ENCODE measurements around the gene ASIC3.

Gene ASIC3

GRCh38 chr7:151077705-151078232 lies 29.4 kb downstream of the ASIC3 start:
- no peak overlapping the region for H3K27ac ChIP-seq
- TF ChIP-seq CTCF (conservative IDR thresholded peaks at IDR 0.05) (no peak), ZFX (IDR thresholded peaks at IDR 0.05) (no peak)

GRCh38 chr7:151078233-151079040 lies 30.1 kb downstream of the ASIC3 start:
- H3K27ac ChIP-seq, result no peak overlapping the region
- TF ChIP-seq ZFX (IDR thresholded peaks at IDR 0.05) (no peak), CTCF (conservative IDR thresholded peaks at IDR 0.05) (no peak)

GRCh38 chr7:151079199-151079910 lies 31.0 kb downstream of the ASIC3 start:
- H3K27ac ChIP-seq, result peak overlapping the region; percentile 98
- TF ChIP-seq CTCF (conservative IDR thresholded peaks at IDR 0.05), result no peak
- TF ChIP-seq ZFX (IDR thresholded peaks at IDR 0.05), result no peak

- TF ChIP-seq CTCF (conservative IDR thresholded peaks at IDR 0.05), result no peak
- TF ChIP-seq ZFX (IDR thresholded peaks at IDR 0.05), result no peak; the same call in 1 of the 2 replicates
- peak overlapping the region; percentile 98 for H3K27ac ChIP-seq
Observed at GRCh38 chr7:151080067-151080521, 31.8 kb downstream of the ASIC3 start.

GRCh38 chr7:151080522-151081169 lies 32.3 kb downstream of the ASIC3 start, which contains the start of gene FASTK:
Gene FASTK (minus strand): TSS chr7:151080809. CDS start chr7:151080766, 43 bp downstream.
- peak within 1 kb of the TSS; percentile 98 for H3K27ac ChIP-seq
- peak; percentile 92; the same call in 1 of the 2 replicates for TF ChIP-seq ZFX (IDR thresholded peaks at IDR 0.05)
- no peak for TF ChIP-seq CTCF (conservative IDR thresholded peaks at IDR 0.05)

GRCh38 chr7:151081170-151082101 lies 33.1 kb downstream of the ASIC3 start:
- peak overlapping the region; percentile 98 for H3K27ac ChIP-seq
- TF ChIP-seq ZFX (IDR thresholded peaks at IDR 0.05) (peak; percentile 61; the same call in 1 of the 2 replicates), CTCF (conservative IDR thresholded peaks at IDR 0.05) (no peak)
